ENCODE measurements around the gene NFYA. TPM values are rescaled to one million over a fixed set of nuclear protein-coding genes. Genes with fewer than 3 reads are reported as not detected.
A peak's percentile ranks its signal among the peaks of the same experiment; 100 is the strongest.

Gene NFYA
- total RNA-seq, 1 donor from 2014 or later = 62.7 TPM

GRCh38 chr6:41085182-41085581, 12.4 kb downstream of the NFYA start:
- no peak for DNase-seq (ENCODE audit: low spot score, unreplicated experiment)
- Mint-ChIP-seq H3K27me3 (no peaks in the 10 kb centered on the region), H3K4me1 (ENCODE audit: low read depth) (no peaks in the 10 kb centered on the region), H3K36me3 (ENCODE audit: insufficient read depth) (peaks cover 29% of the 10 kb centered on the region), H3K27ac (no peak overlapping the region), H3K9me3 (ENCODE audit: low read depth) (no peaks in the 10 kb centered on the region), H3K4me3 (ENCODE audit: low read depth) (no peak overlapping the region)
- TF ChIP-seq CTCF (IDR thresholded peaks at IDR 0.05; ENCODE audit: unreplicated experiment) = no peak

GRCh38 chr6:41088451-41088850, 15.7 kb downstream of the NFYA start:
- Mint-ChIP-seq H3K9me3 (ENCODE audit: low read depth) (no peaks in the 10 kb centered on the region), H3K27ac (no peak overlapping the region), H3K4me3 (ENCODE audit: low read depth) (no peak overlapping the region), H3K36me3 (ENCODE audit: insufficient read depth) (peaks cover 33% of the 10 kb centered on the region), H3K27me3 (no peaks in the 10 kb centered on the region), H3K4me1 (ENCODE audit: low read depth) (no peaks in the 10 kb centered on the region)
- no peak for DNase-seq (ENCODE audit: low spot score, unreplicated experiment)
- no peak for TF ChIP-seq CTCF (IDR thresholded peaks at IDR 0.05; ENCODE audit: unreplicated experiment)

- Mint-ChIP-seq H3K9me3 (ENCODE audit: low read depth) (no peaks in the 10 kb centered on the region), H3K36me3 (ENCODE audit: insufficient read depth) (peaks cover 32% of the 10 kb centered on the region), H3K4me1 (ENCODE audit: low read depth) (no peaks in the 10 kb centered on the region), H3K27me3 (no peaks in the 10 kb centered on the region), H3K4me3 (ENCODE audit: low read depth) (no peak overlapping the region), H3K27ac (no peak overlapping the region)
- TF ChIP-seq CTCF (IDR thresholded peaks at IDR 0.05; ENCODE audit: unreplicated experiment) = no peak
- DNase-seq (ENCODE audit: low spot score, unreplicated experiment) = no peak
Observed at GRCh38 chr6:41090841-41091761, 18.3 kb downstream of the NFYA start.

- H3K27ac Mint-ChIP-seq = no peak overlapping the region
- TF ChIP-seq CTCF (IDR thresholded peaks at IDR 0.05; ENCODE audit: unreplicated experiment) = peak; percentile 52
- H3K9me3 Mint-ChIP-seq (ENCODE audit: low read depth) = no peaks in the 10 kb centered on the region
- H3K4me3 Mint-ChIP-seq (ENCODE audit: low read depth) = no peak overlapping the region
- H3K27me3 Mint-ChIP-seq = no peaks in the 10 kb centered on the region
- H3K36me3 Mint-ChIP-seq (ENCODE audit: insufficient read depth) = peaks cover 33% of the 10 kb centered on the region
- H3K4me1 Mint-ChIP-seq (ENCODE audit: low read depth) = no peaks in the 10 kb centered on the region
- no peak for DNase-seq (ENCODE audit: low spot score, unreplicated experiment)
Observed at GRCh38 chr6:41092421-41093140, 19.8 kb downstream of the NFYA start.

GRCh38 chr6:41093729-41094128, 21.0 kb downstream of the NFYA start:
- H3K36me3 Mint-ChIP-seq (ENCODE audit: insufficient read depth) = peaks cover 37% of the 10 kb centered on the region
- H3K27ac Mint-ChIP-seq = no peak overlapping the region
- no peak overlapping the region for H3K4me3 Mint-ChIP-seq (ENCODE audit: low read depth)
- TF ChIP-seq CTCF (IDR thresholded peaks at IDR 0.05; ENCODE audit: unreplicated experiment) = no peak
- H3K27me3 Mint-ChIP-seq = no peaks in the 10 kb centered on the region
- H3K9me3 Mint-ChIP-seq (ENCODE audit: low read depth) = no peaks in the 10 kb centered on the region
- no peak for DNase-seq (ENCODE audit: low spot score, unreplicated experiment)
- H3K4me1 Mint-ChIP-seq (ENCODE audit: low read depth) = no peaks in the 10 kb centered on the region

All from progenitor cell of endocrine pancreas (in vitro differentiated cells).